HFFc6 (cell line): ENCODE data around the gene TCP11L1. TPM values are rescaled to one million over a fixed set of nuclear protein-coding genes. Genes with fewer than 3 reads are reported as not detected.

Experiments used
- DNase-seq: peaks from one replicate; pipeline ENCODE4 v3.0.0-alpha.2; 2018
- H3K27ac Mint-ChIP-seq: 2 replicates; pipeline ENCODE4 v1.8.0; 2020; ENCODE audit warnings: mild to moderate bottlenecking, mixed read lengths
- H3K27me3 Mint-ChIP-seq: 2 replicates; pipeline ENCODE4 v1.8.0; 2021; ENCODE audit warnings: mild to moderate bottlenecking, moderate library complexity, mixed read lengths; ENCODE audit not compliant: insufficient read depth
- H3K36me3 Mint-ChIP-seq: 2 replicates; pipeline ENCODE4 v1.8.0; 2021; ENCODE audit warnings: low read depth, mixed read lengths
- H3K4me1 Mint-ChIP-seq: 2 replicates; pipeline ENCODE4 v1.8.0; 2020; ENCODE audit warnings: low read depth, mixed read lengths
- H3K4me3 Mint-ChIP-seq: 2 replicates; pipeline ENCODE4 v1.8.0; 2020; ENCODE audit warnings: mild to moderate bottlenecking, moderate library complexity, mixed read lengths
- H3K9me3 Mint-ChIP-seq: 2 replicates; pipeline ENCODE4 v1.8.0; 2020; ENCODE audit warnings: mild to moderate bottlenecking, mixed read lengths
- total RNA-seq, 6 experiments: library from RNA; stranded (reverse); fragmentation: NEBNext Ultra II Directional; extraction: Animal tissue kit (Norgen Biotek cat#: 25700); gene quantifications; 2 replicates in 1 of 6; 3 replicates in 5 of 6; pipeline ENCODE4 v1.2.3, GENCODE V29; 2021
- TF ChIP-seq, protein P1 (sequence below): fragments of 200-600 bp; sonication (generic); IDR thresholded peaks from 2 replicates; pipeline ENCODE4 v1.5.0; 2021; ENCODE audit warnings: antibody characterized with exemption, mild to moderate bottlenecking

Gene TCP11L1
- total RNA-seq, 6 experiments from 2014 or later, result 34.9 to 38.7 (median 36.9) TPM

- TF ChIP-seq, protein P1, sequence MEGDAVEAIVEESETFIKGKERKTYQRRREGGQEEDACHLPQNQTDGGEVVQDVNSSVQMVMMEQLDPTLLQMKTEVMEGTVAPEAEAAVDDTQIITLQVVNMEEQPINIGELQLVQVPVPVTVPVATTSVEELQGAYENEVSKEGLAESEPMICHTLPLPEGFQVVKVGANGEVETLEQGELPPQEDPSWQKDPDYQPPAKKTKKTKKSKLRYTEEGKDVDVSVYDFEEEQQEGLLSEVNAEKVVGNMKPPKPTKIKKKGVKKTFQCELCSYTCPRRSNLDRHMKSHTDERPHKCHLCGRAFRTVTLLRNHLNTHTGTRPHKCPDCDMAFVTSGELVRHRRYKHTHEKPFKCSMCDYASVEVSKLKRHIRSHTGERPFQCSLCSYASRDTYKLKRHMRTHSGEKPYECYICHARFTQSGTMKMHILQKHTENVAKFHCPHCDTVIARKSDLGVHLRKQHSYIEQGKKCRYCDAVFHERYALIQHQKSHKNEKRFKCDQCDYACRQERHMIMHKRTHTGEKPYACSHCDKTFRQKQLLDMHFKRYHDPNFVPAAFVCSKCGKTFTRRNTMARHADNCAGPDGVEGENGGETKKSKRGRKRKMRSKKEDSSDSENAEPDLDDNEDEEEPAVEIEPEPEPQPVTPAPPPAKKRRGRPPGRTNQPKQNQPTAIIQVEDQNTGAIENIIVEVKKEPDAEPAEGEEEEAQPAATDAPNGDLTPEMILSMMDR, result no peak
- no peaks in the 10 kb centered on the region for H3K9me3 Mint-ChIP-seq
- H3K27ac Mint-ChIP-seq, result no peak overlapping the region
- H3K4me1 Mint-ChIP-seq, result peaks cover 80% of the 10 kb centered on the region
- no peaks in the 10 kb centered on the region; the same call in 1 of the 2 replicates for H3K27me3 Mint-ChIP-seq
- no peak for DNase-seq
- H3K4me3 Mint-ChIP-seq, result no peak overlapping the region
- H3K36me3 Mint-ChIP-seq, result peaks cover 25% of the 10 kb centered on the region
Measured at GRCh38 chr11:33021501-33021900, 17.9 kb upstream of the TCP11L1 start.

DNA sequence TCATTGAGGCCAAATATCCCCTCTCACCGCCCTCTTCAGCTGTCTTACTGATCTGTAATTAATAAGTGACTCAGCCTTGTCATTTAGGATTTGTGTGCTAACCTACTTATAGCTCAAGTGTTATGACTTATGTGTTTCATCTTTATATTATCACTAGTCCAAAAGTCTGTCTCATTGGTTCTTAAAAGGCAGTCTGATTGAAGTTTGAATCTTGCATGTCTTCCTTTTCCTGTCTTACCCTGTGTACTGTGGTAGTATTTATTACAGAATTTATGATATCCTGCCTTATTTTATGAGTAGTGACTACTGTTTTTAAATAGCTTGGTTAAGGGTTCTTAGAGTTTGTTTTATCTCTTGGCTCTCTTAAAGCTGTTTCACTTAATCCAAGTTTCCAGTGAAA, 17.4 kb upstream of the TCP11L1 start:
- no peak for DNase-seq
- Mint-ChIP-seq H3K27me3 (no peaks in the 10 kb centered on the region; the same call in 1 of the 2 replicates), H3K27ac (no peak overlapping the region), H3K36me3 (peaks cover 25% of the 10 kb centered on the region), H3K4me3 (no peak overlapping the region), H3K9me3 (no peaks in the 10 kb centered on the region), H3K4me1 (peaks cover 80% of the 10 kb centered on the region)
- TF ChIP-seq, protein P1, result no peak

DNA sequence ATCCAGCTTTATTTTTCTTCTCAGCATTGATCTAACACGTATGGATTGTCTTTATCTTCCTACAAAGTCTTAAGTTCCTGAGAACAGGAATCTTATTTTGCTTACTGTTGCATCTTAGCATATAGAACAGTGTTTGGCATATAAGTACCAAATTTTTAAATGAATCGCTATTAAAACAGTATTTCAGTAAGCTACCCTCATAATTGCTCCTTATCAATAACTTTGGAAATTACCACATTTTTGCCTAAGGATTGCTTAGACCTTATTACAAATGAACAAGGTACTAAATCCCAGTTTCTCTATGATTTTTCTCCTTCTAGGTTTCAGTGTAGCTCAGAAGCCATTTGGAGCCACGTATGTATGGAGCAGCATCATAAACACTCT, 14.0 kb upstream of the TCP11L1 start:
- H3K4me1 Mint-ChIP-seq, result peaks cover 77% of the 10 kb centered on the region
- peaks cover 12% of the 10 kb centered on the region; the same call in 1 of the 2 replicates for H3K36me3 Mint-ChIP-seq
- H3K27ac Mint-ChIP-seq, result no peak overlapping the region
- TF ChIP-seq, protein P1, result no peak
- no peaks in the 10 kb centered on the region for H3K27me3 Mint-ChIP-seq
- no peak for DNase-seq
- H3K4me3 Mint-ChIP-seq, result no peak overlapping the region
- no peaks in the 10 kb centered on the region for H3K9me3 Mint-ChIP-seq

DNA sequence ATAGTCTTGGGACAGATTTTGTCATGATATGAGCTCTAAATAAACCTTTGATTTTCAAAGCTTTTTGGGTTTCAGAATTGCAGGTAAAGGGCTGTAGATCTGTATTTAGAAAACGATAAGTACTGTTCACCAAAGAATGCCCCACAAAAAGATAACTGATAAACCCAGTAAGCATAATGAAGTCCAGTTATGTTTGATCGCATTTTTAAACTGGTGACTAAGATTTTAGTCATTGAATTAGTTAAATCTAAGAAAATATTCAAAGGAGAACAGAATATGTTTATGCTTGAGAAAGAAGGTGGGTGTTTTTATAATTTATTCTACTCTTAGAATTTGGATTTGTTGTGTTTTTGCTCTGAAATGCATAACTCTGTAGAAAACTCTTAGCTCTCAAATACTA, 12.1 kb upstream of the TCP11L1 start:
- no peak for DNase-seq
- H3K4me3 Mint-ChIP-seq, result peak overlapping the region; percentile 77
- no peaks in the 10 kb centered on the region for H3K9me3 Mint-ChIP-seq

GRCh38 chr11:33027846-33028536, 11.4 kb upstream of the TCP11L1 start:
- H3K27ac Mint-ChIP-seq, result peak overlapping the region; percentile 70
- TF ChIP-seq, protein P1, result no peak
- H3K9me3 Mint-ChIP-seq, result no peaks in the 10 kb centered on the region
- peaks cover 30% of the 10 kb centered on the region for H3K36me3 Mint-ChIP-seq
- DNase-seq, result peak; percentile 45
- peaks cover 56% of the 10 kb centered on the region for H3K4me1 Mint-ChIP-seq
- H3K4me3 Mint-ChIP-seq, result peak overlapping the region; percentile 77
- no peaks in the 10 kb centered on the region for H3K27me3 Mint-ChIP-seq

More for the DNA sequence above, 12.1 kb upstream of the TCP11L1 start:
- H3K4me1 Mint-ChIP-seq, result peaks cover 62% of the 10 kb centered on the region
- peak overlapping the region; percentile 70 for H3K27ac Mint-ChIP-seq
- TF ChIP-seq, protein P1, result no peak
- peaks cover 24% of the 10 kb centered on the region for H3K36me3 Mint-ChIP-seq
- H3K27me3 Mint-ChIP-seq, result no peaks in the 10 kb centered on the region
